GM18907 (cell line): ENCODE data around the gene SKA1.
"Not testable (repeated sequence)": the region's sequence is repeated elsewhere in the genome, so short reads cannot be mapped to it uniquely, and the experiment has no call there.

ENCODE experiments used
- ATAC-seq: cut with Tn5 transposase; IDR thresholded peaks from one replicate; pipeline ENCODE4 v1.9.1; 2021; ENCODE audit warnings: mild to moderate bottlenecking, moderate library complexity; ENCODE audit not compliant: unreplicated experiment

SKA1 gene

GRCh38 chr18:50428531-50429206 is 53.8 kb downstream of the SKA1 start:
- no peak for ATAC-seq

DNA sequence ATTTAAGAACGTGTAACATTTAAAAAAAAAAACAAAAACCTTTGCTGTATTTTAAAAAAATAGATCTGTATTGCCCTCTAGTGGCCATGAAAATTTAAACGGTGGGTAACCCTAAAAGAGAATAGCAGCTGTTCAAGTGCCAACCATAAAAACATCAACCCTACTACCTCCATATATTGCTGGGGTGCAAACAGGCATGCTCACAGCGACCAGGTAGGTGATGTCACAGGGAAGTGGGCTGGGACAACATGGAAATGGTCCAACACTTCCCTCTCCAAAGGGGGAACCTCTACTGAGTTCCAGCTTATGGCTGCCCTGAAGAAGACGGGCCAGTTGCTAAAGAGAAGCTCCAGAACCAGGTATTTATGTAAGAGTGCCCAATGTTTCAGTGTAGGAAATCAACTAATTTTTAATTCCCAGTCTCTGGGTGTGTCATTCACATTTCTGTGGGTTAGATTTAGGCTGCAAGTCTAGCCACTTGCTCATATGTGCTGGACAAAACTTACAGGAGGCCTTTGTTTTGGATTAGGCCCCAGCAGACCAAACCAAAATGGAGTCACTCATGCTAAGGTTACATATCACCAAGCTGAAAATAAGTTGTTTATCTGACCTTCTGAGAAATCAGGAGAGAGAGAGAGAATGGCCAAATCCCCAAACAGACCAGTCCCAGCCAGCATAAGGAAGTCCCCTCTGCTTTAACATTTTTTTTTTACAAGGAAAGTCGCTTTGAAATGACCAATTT is 54.5 kb downstream of the SKA1 start:
- ATAC-seq = no peak

GRCh38 chr18:50432915-50433314 is 58.1 kb downstream of the SKA1 start:
- ATAC-seq = no peak

GRCh38 chr18:50436742-50437141 is 61.9 kb downstream of the SKA1 start:
- not testable (repeated sequence) for ATAC-seq

- ATAC-seq = no peak
These were observed 64.7 kb downstream of the SKA1 start for GRCh38 chr18:50439460-50440015.

DNA sequence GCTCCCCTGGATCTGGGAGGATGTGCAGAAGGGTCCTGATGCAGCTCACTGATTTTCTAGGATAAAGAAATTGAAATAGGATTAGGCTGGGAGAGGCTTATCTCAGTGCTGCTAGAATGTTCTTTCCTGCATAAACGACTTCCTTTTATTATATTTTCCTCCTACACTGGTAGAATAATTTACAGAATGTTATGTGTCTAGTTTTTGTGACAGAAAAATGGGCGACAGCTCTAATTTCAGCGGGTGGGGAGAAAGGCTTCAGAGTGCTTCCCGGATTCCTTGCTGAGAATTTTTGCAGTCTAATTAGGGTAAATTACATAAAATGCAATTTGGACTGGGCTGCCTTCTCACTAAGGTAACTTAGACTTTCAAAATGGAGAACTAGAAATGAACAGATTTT is 66.2 kb downstream of the SKA1 start:
- no peak for ATAC-seq

DNA sequence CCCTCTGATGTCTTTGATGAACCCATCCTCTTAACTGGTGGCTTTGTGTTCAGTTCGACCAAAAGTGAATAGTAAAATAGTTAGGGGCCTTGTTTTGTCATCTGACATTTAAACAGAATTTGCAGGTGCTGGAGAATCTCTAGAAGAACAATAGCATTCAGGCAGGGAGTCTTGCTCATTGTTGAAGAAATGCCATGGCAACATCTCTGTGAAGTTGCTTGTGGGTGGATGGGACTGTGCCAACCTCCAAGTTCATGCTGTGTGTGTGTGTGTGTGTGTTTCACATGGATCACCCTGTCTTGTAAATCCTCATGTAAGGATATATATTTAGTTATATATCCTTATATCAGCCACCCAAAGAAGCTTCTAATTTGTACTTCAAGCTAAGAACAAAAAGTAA is 66.7 kb downstream of the SKA1 start:
- ATAC-seq = no peak
